Mesendoderm (in vitro differentiated cells): ENCODE data around the gene GPRIN2.
A peak's percentile ranks its signal among the peaks of the same experiment; 100 is the strongest.

ENCODE experiments used
- DNase-seq: peaks from one replicate; pipeline ENCODE4 v3.0.0; 2013
- H2AK5ac ChIP-seq: 2 replicates; pipeline ENCODE4 v1.6.1; 2013; ENCODE audit warnings: low read length, inconsistent platforms
- H2BK120ac ChIP-seq: 2 replicates; pipeline ENCODE4 v1.6.1; 2013; ENCODE audit warnings: low read depth, mild to moderate bottlenecking, low read length, moderate library complexity, mixed read lengths
- H2BK15ac ChIP-seq: replicated peaks from 2 replicates; pipeline ENCODE4 v1.6.1; 2013; ENCODE audit warnings: low read depth, mild to moderate bottlenecking, moderate library complexity
- H2BK5ac ChIP-seq: 2 replicates; pipeline ENCODE4 v1.6.1; 2013; ENCODE audit warnings: low read length, inconsistent platforms
- H3K18ac ChIP-seq: 2 replicates; pipeline ENCODE4 v1.6.1; 2013; ENCODE audit warnings: mild to moderate bottlenecking, low read length, mixed read lengths
- H3K23ac ChIP-seq: one replicate; pipeline ENCODE4 v1.6.1; 2013; ENCODE audit warnings: low read length
- H3K27ac ChIP-seq: 2 replicates; pipeline ENCODE4 v1.5.1; 2013; ENCODE audit warnings: low read depth, mild to moderate bottlenecking, inconsistent platforms, low read length, moderate library complexity
- H3K27me3 ChIP-seq: 2 replicates; pipeline ENCODE4 v1.6.1; 2013; ENCODE audit warnings: low read length, control low read depth, mild to moderate bottlenecking, inconsistent platforms; ENCODE audit not compliant: insufficient read depth, poor library complexity
- H3K36me3 ChIP-seq: 2 replicates; pipeline ENCODE4 v1.6.1; 2013; ENCODE audit warnings: low read length, inconsistent platforms; ENCODE audit not compliant: control insufficient read depth, insufficient read depth
- H3K4ac ChIP-seq: one replicate; pipeline ENCODE4 v1.6.1; 2013; ENCODE audit warnings: low read depth, mild to moderate bottlenecking, low read length, moderate library complexity
- H3K4me1 ChIP-seq: 2 replicates; pipeline ENCODE4 v1.6.1; 2013; ENCODE audit warnings: low read depth, low read length, inconsistent platforms; ENCODE audit not compliant: control insufficient read depth
- H3K4me2 ChIP-seq: 2 replicates; pipeline ENCODE4 v1.6.1; 2013; ENCODE audit warnings: low read length
- H3K4me3 ChIP-seq: 2 replicates; pipeline ENCODE4 v1.5.1; 2013; ENCODE audit warnings: mild to moderate bottlenecking, low read length
- H3K56ac ChIP-seq: one replicate; pipeline ENCODE4 v1.6.1; 2013; ENCODE audit warnings: low read length
- H3K79me1 ChIP-seq: 2 replicates; pipeline ENCODE4 v1.6.1; 2013; ENCODE audit warnings: low read length, inconsistent platforms
- H3K79me2 ChIP-seq: 2 replicates; pipeline ENCODE4 v1.6.1; 2013; ENCODE audit warnings: mild to moderate bottlenecking, low read length; ENCODE audit not compliant: control insufficient read depth, insufficient read depth
- H3K9ac ChIP-seq: 2 replicates; pipeline ENCODE4 v1.6.1; 2013; ENCODE audit warnings: low read length, inconsistent platforms
- H4K5ac ChIP-seq: one replicate; pipeline ENCODE4 v1.6.1; 2013; ENCODE audit warnings: low read length
- H4K8ac ChIP-seq: one replicate; pipeline ENCODE4 v1.6.1; 2013; ENCODE audit warnings: low read depth, mild to moderate bottlenecking, control low read depth, low read length, moderate library complexity
- WGBS: extraction: QIAGEN DNeasy Blood & Tissue Kit; methylation state at CpG from one replicate; pipeline ENCODE4 v1.1.7; 2013; ENCODE audit warnings: low lambda C conversion rate, missing lambda C conversion rate; ENCODE audit not compliant: insufficient coverage; ENCODE audit errors: extremely low coverage; 5-methylcytosine and 5-hydroxymethylcytosine counted together

GPRIN2 gene

DNA sequence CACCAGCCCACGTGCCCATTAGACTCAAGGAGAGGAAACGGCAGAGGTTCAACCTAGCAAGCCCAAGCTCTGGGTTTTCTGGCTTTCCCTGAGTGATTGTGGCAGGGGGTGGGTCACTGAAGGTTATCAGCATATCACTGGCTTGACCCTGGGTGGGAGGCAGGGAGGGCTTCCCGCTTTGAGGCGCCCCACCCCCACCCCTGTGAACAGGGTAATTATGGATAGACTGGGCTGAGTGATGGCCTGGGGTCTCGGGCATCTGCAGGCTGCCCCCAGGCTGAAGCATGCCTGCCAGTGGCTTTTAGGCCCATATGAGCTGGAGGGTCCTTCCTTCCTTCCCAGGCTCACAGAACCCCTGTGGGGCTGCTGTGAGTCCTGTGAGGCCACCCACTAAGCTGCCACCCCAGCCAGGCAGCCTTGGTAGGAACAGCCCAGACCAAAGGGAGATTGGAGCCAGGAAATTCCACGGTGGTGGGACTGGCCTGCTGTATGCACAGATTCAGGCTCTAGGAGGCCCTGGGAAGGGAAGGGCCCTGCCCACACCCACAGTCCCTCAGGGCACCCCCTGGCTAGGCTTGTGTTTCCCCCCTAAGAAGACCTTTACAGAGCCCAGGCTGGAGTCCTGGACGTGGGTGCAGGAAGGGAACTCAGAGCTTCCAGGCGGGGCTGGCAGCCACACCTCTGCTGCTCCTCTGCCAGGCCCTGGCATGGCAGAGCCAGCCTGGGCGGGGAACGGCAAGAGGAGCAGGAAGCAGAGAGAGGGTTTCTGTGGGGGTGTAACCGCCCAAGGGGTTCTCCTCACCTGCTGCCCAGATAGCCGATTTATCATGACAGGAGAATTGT is 33.1 kb downstream of the GPRIN2 start:
- H3K4me3 ChIP-seq: no peak overlapping the region
- no peak overlapping the region for H3K4ac ChIP-seq
- H2BK15ac ChIP-seq: no peak overlapping the region
- H3K23ac ChIP-seq: no peak overlapping the region
- H3K4me1 ChIP-seq: no peaks in the 10 kb centered on the region
- H4K5ac ChIP-seq: no peak overlapping the region
- DNase-seq: no peak
- no peak overlapping the region for H2BK120ac ChIP-seq
- no peak overlapping the region for H2BK5ac ChIP-seq
- H3K9ac ChIP-seq: no peak overlapping the region
- H3K4me2 ChIP-seq: no peak overlapping the region
- no peak overlapping the region for H4K8ac ChIP-seq
- no peaks in the 10 kb centered on the region for H3K36me3 ChIP-seq
- H3K18ac ChIP-seq: no peak overlapping the region
- no peak overlapping the region for H3K27ac ChIP-seq
- H3K79me2 ChIP-seq: no peaks in the 10 kb centered on the region
- H2AK5ac ChIP-seq: no peak overlapping the region
- WGBS: no CpG with 5 or more reads among the region's 12 CpGs
- H3K79me1 ChIP-seq: no peaks in the 10 kb centered on the region
- no peaks in the 10 kb centered on the region for H3K27me3 ChIP-seq
- peak overlapping the region; percentile 3 for H3K56ac ChIP-seq

DNA sequence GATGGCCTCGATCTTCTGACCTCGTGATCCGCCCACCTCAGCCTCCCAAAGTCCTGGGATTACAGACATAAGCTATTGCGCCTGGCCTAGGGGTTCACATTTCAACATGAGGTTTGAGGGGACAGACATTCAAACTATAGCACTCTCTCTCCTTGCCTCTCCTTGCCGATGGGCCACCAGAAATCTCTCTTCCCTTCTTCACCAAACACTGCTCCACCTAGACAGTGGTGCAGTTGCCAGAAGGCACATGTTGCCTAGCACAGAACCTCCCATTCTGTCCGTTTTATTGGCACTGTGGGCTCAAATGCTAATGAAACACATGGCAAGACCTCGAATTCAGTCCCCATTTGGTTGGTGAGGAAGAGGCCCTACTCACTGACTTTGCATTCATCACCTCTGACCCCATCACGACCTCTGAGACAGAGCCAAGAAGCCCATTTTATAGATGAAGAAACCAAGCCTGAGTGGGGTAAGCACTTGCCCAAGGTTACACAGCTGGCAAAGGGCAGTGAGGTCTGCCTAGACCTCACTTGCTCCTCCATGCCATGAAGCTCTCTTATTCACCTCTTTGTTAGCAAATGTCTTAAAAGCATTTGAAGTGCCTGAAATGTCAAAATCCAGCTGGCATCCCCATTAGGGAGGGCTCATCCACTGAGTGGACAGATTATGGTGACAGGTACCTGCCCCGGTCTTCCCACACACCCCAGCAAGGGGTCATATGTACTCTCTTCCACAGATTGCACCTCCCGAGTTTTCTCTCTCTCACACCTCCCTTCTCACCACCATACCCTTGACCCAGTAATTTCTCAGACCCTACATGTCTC is 34.0 kb downstream of the GPRIN2 start:
- H2BK5ac ChIP-seq: no peak overlapping the region
- no peak overlapping the region for H4K5ac ChIP-seq
- H3K36me3 ChIP-seq: no peaks in the 10 kb centered on the region
- no peak overlapping the region for H3K27ac ChIP-seq
- H3K4ac ChIP-seq: no peak overlapping the region
- no peak overlapping the region for H3K23ac ChIP-seq
- no peak for DNase-seq
- no peaks in the 10 kb centered on the region for H3K27me3 ChIP-seq
- H3K9ac ChIP-seq: no peak overlapping the region
- no peaks in the 10 kb centered on the region for H3K79me2 ChIP-seq
- no peak overlapping the region for H4K8ac ChIP-seq
- H2BK15ac ChIP-seq: no peak overlapping the region
- no CpG with 5 or more reads among the region's 10 CpGs for WGBS
- no peak overlapping the region for H3K4me2 ChIP-seq
- no peak overlapping the region for H3K18ac ChIP-seq
- no peaks in the 10 kb centered on the region for H3K4me1 ChIP-seq
- no peak overlapping the region for H3K56ac ChIP-seq
- H3K4me3 ChIP-seq: no peak overlapping the region
- no peak overlapping the region for H2BK120ac ChIP-seq
- no peak overlapping the region for H2AK5ac ChIP-seq
- no peaks in the 10 kb centered on the region for H3K79me1 ChIP-seq

DNA sequence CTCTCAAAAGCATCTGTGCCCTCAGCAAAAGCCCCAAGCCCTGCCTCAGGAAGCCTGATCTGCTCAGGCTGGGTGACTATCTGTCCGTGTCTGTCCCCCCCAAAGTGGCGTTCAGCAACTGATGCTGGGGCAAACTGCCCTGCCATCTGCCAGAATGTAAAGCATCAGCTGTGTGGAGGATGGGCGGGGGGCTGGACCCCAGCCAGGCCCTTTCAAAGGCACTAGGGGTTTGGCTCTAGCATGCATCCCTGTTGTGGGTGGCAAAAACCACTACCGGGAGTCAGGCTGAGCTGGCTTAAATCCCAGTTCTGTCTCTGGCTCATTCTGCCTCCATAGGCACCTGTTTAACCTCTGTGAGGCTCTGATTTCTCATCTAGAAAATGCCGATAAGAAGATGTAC is 35.5 kb downstream of the GPRIN2 start:
- Histone ChIP-seq H2BK15ac (no peak overlapping the region), H3K23ac (no peak overlapping the region), H2BK120ac (no peak overlapping the region), H3K27ac (no peak overlapping the region), H3K4me3 (no peak overlapping the region), H3K36me3 (no peaks in the 10 kb centered on the region), H4K5ac (no peak overlapping the region), H2BK5ac (no peak overlapping the region), H3K9ac (no peak overlapping the region), H3K79me1 (no peaks in the 10 kb centered on the region), H3K4me1 (no peaks in the 10 kb centered on the region), H3K4ac (no peak overlapping the region), H2AK5ac (no peak overlapping the region), H3K27me3 (no peaks in the 10 kb centered on the region), H3K79me2 (no peaks in the 10 kb centered on the region), H3K56ac (no peak overlapping the region), H3K18ac (no peak overlapping the region), H4K8ac (no peak overlapping the region), H3K4me2 (no peak overlapping the region)
- no peak for DNase-seq
- WGBS: no CpG with 5 or more reads among the region's 5 CpGs

DNA sequence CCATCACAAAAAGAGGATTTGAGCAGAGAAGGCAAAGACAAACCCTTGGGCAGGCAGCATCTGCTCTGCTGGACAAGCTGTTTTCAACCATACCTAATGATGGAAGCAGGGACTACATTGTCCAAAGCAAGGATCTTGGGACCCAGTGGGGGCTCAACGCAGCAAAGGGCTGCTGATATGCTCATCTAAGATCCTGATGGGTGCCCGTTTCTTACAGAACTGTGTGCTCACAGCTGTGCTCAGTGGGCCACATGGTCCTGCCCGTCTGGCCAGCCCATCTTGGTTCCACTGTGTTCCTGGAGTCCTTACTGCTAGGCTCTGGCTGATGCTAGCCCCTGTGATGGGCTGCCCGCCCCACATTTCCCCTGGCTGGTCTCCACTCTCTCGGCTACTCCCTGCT is 36.1 kb downstream of the GPRIN2 start:
- no peak overlapping the region for H2BK5ac ChIP-seq
- no peak overlapping the region for H3K27ac ChIP-seq
- no peak overlapping the region for H4K8ac ChIP-seq
- H3K4ac ChIP-seq: no peak overlapping the region
- H2BK15ac ChIP-seq: no peak overlapping the region
- WGBS: no CpG with 5 or more reads among the region's 5 CpGs
- no peak overlapping the region for H3K9ac ChIP-seq
- no peak overlapping the region for H4K5ac ChIP-seq
- H3K79me1 ChIP-seq: no peaks in the 10 kb centered on the region
- H2BK120ac ChIP-seq: no peak overlapping the region
- DNase-seq: no peak
- no peak overlapping the region for H3K18ac ChIP-seq
- H3K4me2 ChIP-seq: no peak overlapping the region
- H2AK5ac ChIP-seq: no peak overlapping the region
- H3K79me2 ChIP-seq: no peaks in the 10 kb centered on the region
- H3K36me3 ChIP-seq: no peaks in the 10 kb centered on the region
- H3K27me3 ChIP-seq: no peaks in the 10 kb centered on the region
- no peaks in the 10 kb centered on the region for H3K4me1 ChIP-seq
- no peak overlapping the region for H3K4me3 ChIP-seq
- no peak overlapping the region for H3K56ac ChIP-seq
- no peak overlapping the region for H3K23ac ChIP-seq

DNA sequence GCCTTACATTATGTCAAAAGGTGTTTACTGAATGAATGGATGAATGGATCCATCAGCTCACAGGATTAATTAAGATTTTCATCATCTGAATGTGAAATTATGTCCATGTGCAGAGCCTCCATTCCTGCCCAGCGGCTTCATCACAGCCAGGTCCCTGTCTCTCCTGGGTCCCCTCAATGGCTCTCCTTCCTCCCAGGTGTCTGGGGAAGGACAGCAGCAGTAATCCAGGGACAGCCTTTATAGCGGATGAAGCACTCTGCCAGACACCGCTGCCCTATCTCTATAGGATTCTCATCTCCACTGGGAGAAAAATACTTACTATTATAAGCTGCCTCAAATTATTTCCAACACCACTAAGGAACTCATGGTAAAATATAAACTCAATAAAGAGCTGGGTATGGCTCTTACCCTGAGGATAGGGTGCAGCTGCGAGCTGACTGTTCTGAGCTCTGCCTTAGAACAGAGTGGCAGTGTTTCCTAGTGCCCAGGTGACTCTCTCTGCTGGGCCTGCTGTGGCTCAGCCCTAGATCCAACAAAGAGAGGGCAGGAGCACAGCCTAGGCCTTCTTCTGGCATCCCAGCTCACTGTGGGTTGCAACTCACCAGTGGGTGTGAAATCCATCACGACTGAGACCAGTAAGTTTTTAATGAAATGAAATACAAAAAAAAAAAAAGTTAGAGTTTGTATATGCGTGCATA is 38.3 kb downstream of the GPRIN2 start:
- DNase-seq: no peak
- H3K79me2 ChIP-seq: no peaks in the 10 kb centered on the region
- H4K8ac ChIP-seq: no peak overlapping the region
- no peak overlapping the region for H3K27ac ChIP-seq
- no peak overlapping the region for H3K56ac ChIP-seq
- H2BK120ac ChIP-seq: no peak overlapping the region
- no peak overlapping the region for H3K23ac ChIP-seq
- no peak overlapping the region for H3K4me3 ChIP-seq
- no peaks in the 10 kb centered on the region for H3K36me3 ChIP-seq
- no peak overlapping the region for H2AK5ac ChIP-seq
- H2BK5ac ChIP-seq: no peak overlapping the region
- H3K79me1 ChIP-seq: no peaks in the 10 kb centered on the region
- H4K5ac ChIP-seq: no peak overlapping the region
- no peaks in the 10 kb centered on the region for H3K27me3 ChIP-seq
- WGBS: 100% methylated on average over 1 of the region's 6 CpGs
- no peak overlapping the region for H3K18ac ChIP-seq
- no peak overlapping the region for H3K4me2 ChIP-seq
- no peaks in the 10 kb centered on the region for H3K4me1 ChIP-seq
- H3K4ac ChIP-seq: no peak overlapping the region
- H3K9ac ChIP-seq: no peak overlapping the region
- H2BK15ac ChIP-seq: no peak overlapping the region
